Thyroid gland (tissue), 4 donors: ENCODE results near the gene SREBF2. TPM values are rescaled to one million over a fixed set of nuclear protein-coding genes. Genes with fewer than 3 reads are reported as not detected.

Experiments used
- DNase-seq, 2 donors: peaks; one replicate each; pipeline ENCODE4 v3.0.0-alpha.2; 2019
- H3K27ac ChIP-seq, 3 donors: fragments of 200-600 bp; sonication (generic); 1 replicate in 2 of 3; 2 replicates in 1 of 3; pipeline ENCODE4 v1.5.1; 2016 to 2019; ENCODE audit warnings: mild to moderate bottlenecking in 1 of 3, moderate library complexity in 1 of 3
- H3K27me3 ChIP-seq: fragments of 200-600 bp; sonication (generic); one replicate; pipeline ENCODE4 v1.5.1; 2019
- H3K36me3 ChIP-seq, 2 donors: fragments of 200-600 bp; sonication (generic); one replicate each; pipeline ENCODE4 v1.5.1; 2016 to 2019
- H3K4me1 ChIP-seq, 2 donors: fragments of 200-600 bp; sonication (generic); one replicate each; pipeline ENCODE4 v1.5.1; 2017 to 2019
- H3K4me3 ChIP-seq, 3 donors: fragments of 200-600 bp; sonication (generic); replicated peaks in 1 of 3; 1 replicate in 2 of 3; 2 replicates in 1 of 3; pipeline ENCODE4 v1.5.1; 2016; ENCODE audit warnings: mild to moderate bottlenecking in 1 of 3
- H3K9me3 ChIP-seq: fragments of 200-600 bp; sonication (generic); one replicate; pipeline ENCODE4 v1.5.1; 2017
- POLR2A ChIP-seq, 2 donors: fragments of 450-650 bp; IDR thresholded peaks; one replicate each; pipeline ENCODE4 v1.6.1; 2017; ENCODE audit warnings: antibody characterized with exemption in 2 of 2, mild to moderate bottlenecking in 2 of 2, moderate library complexity in 1 of 2
- WGBS, 2 donors: methylation state at CpG; one replicate each; pipeline ENCODE4 v1.1.5; 2017; 5-methylcytosine and 5-hydroxymethylcytosine counted together
- intact Hi-C: fragments of 100-400 bp; cut with DNase I; formaldehyde crosslinking; loops from one replicate; pipeline ENCODE4 v1.15.1; 2023
- total RNA-seq, 4 donors: library from RNA; depleted of rRNA; stranded (reverse); fragments of >200 nt; gene quantifications; one replicate each; pipeline ENCODE4 v1.2.3, GENCODE V29; 2016
- TF ChIP-seq, protein P1 (sequence below), 6 experiments: fragments of 200-600 bp in 3 of 6; fragments of 450-650 bp in 3 of 6; sonication (generic) in 3 of 6; IDR thresholded peaks; one replicate each; pipeline ENCODE4 v1.5.1; 2016 to 2019; ENCODE audit warnings: antibody characterized with exemption in 6 of 6, mild to moderate bottlenecking in 2 of 6, inconsistent platforms in 1 of 6, moderate library complexity in 1 of 6

SREBF2 gene
- total RNA-seq, 4 donors from 2014 or later = 34.4 to 91.8 (median 63.7) TPM

DNA sequence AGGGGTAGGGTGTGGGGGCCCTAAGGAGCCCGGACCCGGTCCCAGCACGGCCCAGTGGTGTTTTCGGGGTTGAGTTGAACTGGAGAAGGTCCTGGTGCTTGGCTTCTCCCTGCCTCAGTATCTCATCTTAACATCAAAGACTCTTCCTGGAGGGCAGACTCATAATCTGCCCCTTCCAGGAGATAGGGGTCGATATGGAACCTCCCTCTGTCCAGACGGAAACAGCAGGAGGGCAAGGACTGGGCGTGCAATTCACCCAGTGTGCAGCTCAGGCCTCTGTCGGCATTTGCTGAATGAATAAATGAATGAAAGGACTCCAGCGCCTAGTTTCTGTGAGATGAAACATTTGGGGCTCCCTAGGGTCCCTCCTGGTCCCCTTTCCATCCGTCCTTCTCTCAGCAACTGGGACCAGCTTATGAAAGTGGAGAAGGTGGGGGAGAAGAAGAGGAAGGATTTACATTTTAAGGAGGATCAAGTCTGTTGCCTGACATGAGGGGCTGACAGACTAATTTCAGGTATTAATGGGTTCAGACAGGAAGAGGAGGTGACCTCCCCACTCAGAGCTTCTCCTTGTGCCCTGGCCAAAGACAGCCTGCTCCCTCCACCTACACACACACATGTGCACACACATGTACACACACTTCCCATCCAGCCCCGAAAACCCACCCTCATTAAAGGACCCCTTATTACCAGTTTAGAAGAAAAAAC is 83.0 kb downstream of the SREBF2 start:
- no peaks in the 10 kb centered on the region for H3K9me3 ChIP-seq
- H3K27ac ChIP-seq = no peak overlapping the region
- H3K36me3 ChIP-seq = no peaks in the 10 kb centered on the region
- H3K4me1 ChIP-seq = peaks cover 13 to 34% of the 10 kb centered on the region in 2 donors
- peaks cover 32% of the 10 kb centered on the region for H3K27me3 ChIP-seq
- H3K4me3 ChIP-seq = no peak overlapping the region
- TF ChIP-seq, protein P1, sequence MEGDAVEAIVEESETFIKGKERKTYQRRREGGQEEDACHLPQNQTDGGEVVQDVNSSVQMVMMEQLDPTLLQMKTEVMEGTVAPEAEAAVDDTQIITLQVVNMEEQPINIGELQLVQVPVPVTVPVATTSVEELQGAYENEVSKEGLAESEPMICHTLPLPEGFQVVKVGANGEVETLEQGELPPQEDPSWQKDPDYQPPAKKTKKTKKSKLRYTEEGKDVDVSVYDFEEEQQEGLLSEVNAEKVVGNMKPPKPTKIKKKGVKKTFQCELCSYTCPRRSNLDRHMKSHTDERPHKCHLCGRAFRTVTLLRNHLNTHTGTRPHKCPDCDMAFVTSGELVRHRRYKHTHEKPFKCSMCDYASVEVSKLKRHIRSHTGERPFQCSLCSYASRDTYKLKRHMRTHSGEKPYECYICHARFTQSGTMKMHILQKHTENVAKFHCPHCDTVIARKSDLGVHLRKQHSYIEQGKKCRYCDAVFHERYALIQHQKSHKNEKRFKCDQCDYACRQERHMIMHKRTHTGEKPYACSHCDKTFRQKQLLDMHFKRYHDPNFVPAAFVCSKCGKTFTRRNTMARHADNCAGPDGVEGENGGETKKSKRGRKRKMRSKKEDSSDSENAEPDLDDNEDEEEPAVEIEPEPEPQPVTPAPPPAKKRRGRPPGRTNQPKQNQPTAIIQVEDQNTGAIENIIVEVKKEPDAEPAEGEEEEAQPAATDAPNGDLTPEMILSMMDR (IDR thresholded peaks at IDR 0.05) = no peak
- TF ChIP-seq POLR2A (IDR thresholded peaks at IDR 0.05) = no peak
- no peak for DNase-seq
- 51 to 54% methylated on average over 9 to 11 of the region's 11 CpGs for WGBS, 2 donors
- intact Hi-C loops = no loop called here

DNA sequence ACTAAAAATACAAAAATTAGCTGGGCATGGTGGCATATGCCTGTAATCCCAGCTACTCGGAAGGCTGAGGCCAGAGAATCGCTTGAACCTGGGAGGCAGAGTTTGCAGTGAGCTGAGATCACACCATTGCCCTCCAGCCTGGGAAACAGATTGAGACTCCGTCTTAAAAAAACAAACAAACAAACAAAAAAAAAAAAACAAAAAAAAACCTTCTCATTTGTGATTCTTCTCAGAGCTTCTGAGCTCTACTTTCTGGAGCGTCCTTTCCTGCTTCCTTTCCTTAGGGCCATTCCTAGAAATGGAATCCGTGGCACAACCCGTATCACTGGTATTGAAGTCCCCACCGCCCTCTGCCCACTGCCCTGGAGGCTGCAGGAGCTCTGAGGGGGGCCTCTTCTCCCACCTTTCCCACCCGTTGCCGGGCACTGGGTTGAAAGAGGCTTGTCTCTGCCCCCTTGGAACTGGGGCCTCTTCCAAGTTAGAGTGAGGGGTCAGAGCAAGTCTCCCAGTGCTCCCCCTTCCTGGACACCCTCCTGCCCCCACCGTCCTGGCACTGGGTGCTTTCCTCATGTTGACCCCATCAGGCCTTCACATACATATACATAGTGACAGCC is 83.9 kb downstream of the SREBF2 start:
- TF ChIP-seq, protein P1 (IDR thresholded peaks at IDR 0.05) = no peak
- TF ChIP-seq POLR2A (IDR thresholded peaks at IDR 0.05) = no peak
- no peak overlapping the region for H3K4me3 ChIP-seq
- H3K9me3 ChIP-seq = no peaks in the 10 kb centered on the region
- no peaks in the 10 kb centered on the region for H3K36me3 ChIP-seq
- no peak overlapping the region for H3K27ac ChIP-seq
- H3K27me3 ChIP-seq = peaks cover 23% of the 10 kb centered on the region
- 57 to 67% methylated on average over 10 of the region's 10 CpGs for WGBS, 2 donors
- intact Hi-C loops = no loop called here
- peaks cover 10 to 30% of the 10 kb centered on the region in 2 donors for H3K4me1 ChIP-seq
- DNase-seq = no peak

DNA sequence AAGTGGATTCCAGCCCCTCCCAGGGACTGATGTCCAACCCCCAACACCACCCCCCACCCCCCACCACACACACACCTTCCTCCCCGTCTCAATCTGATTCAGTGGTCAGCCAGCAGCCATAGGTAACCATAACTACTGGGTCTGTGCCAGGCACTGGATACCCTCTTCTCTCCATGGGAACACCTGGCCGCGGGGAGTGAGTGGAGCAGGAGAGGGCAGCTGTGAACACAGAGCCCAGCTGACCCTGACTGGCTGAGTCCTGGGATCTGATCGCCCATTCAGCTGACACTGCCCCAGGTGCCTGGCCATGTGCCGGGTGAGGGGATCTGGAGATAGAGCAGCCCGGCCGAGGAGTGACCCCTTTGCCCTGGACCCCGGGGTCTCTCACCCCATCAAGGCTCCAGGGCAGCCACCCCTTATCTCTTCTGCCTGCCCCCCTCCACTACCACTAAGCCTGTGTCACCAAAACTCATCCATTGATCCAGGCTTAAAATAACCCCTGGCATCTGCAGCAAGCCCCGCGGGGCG is 84.5 kb downstream of the SREBF2 start:
- no peaks in the 10 kb centered on the region for H3K9me3 ChIP-seq
- intact Hi-C loops = no loop called here
- DNase-seq = no peak
- peaks cover 17% of the 10 kb centered on the region for H3K27me3 ChIP-seq
- WGBS, 2 donors = 49 to 62% methylated on average over 8 to 11 of the region's 11 CpGs
- peaks cover 10 to 30% of the 10 kb centered on the region in 2 donors for H3K4me1 ChIP-seq
- TF ChIP-seq, protein P1 (IDR thresholded peaks at IDR 0.05) = no peak
- TF ChIP-seq POLR2A (IDR thresholded peaks at IDR 0.05) = no peak
- H3K36me3 ChIP-seq = no peaks in the 10 kb centered on the region
- no peak overlapping the region for H3K4me3 ChIP-seq
- H3K27ac ChIP-seq = no peak overlapping the region

DNA sequence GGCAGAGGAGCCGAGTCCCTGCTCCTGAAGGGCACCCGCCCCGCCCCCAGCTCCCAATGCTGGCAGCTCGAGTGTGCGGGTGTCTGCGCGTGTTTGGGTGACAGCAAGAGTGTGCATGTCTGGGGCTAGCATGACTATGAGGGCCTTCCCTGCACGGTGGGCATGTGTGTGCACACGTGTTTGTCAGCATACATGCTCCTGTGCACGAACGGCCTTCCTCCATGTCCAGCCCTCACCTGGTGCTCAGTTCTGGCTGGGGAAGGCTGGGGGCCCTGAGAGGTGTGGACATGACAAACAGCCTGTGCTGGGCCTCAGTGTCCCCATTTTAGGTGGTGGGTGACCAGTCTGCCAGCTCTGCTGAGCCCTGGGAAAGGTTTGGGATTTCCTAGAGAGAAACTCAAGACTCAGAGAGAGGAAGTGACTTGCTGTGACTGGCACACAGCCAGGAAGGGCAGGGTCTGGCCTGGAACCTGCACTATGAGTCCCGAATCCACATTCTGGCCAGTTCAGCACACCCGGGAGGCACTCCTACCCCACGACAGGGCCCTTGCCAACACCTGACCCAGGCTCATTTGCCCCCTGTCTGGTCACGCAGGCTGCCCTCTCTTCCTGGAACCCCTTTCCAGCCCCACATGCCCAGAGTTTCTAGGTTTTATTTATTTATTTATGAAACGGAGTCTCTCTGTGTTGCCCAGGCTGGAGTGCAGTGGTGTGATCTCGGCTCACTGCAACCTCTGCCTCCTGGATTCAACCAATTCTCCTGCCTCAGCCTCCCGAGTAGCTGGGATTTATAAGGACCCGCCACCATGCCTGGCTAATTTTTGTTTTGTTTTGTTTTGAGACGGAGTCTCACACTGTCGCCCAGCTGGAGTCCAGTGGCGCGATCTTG is 85.2 kb downstream of the SREBF2 start:
- peaks cover 10 to 30% of the 10 kb centered on the region in 2 donors for H3K4me1 ChIP-seq
- peaks cover 16% of the 10 kb centered on the region for H3K27me3 ChIP-seq
- no peaks in the 10 kb centered on the region for H3K9me3 ChIP-seq
- DNase-seq = peak; percentile 25 to 29
- H3K4me3 ChIP-seq = no peak overlapping the region
- H3K27ac ChIP-seq = no peak overlapping the region
- 66 to 71% methylated on average over 14 to 23 of the region's 23 CpGs for WGBS, 2 donors
- TF ChIP-seq POLR2A (IDR thresholded peaks at IDR 0.05) = no peak
- TF ChIP-seq, protein P1 (IDR thresholded peaks at IDR 0.05) = no peak
- intact Hi-C loops = no loop called here
- no peaks in the 10 kb centered on the region for H3K36me3 ChIP-seq
